Measurements from ENCODE around the gene CROCC.
"Not testable (repeated sequence)": the region's sequence is repeated elsewhere in the genome, so short reads cannot be mapped to it uniquely, and the experiment has no call there.

Gene CROCC, protein sequence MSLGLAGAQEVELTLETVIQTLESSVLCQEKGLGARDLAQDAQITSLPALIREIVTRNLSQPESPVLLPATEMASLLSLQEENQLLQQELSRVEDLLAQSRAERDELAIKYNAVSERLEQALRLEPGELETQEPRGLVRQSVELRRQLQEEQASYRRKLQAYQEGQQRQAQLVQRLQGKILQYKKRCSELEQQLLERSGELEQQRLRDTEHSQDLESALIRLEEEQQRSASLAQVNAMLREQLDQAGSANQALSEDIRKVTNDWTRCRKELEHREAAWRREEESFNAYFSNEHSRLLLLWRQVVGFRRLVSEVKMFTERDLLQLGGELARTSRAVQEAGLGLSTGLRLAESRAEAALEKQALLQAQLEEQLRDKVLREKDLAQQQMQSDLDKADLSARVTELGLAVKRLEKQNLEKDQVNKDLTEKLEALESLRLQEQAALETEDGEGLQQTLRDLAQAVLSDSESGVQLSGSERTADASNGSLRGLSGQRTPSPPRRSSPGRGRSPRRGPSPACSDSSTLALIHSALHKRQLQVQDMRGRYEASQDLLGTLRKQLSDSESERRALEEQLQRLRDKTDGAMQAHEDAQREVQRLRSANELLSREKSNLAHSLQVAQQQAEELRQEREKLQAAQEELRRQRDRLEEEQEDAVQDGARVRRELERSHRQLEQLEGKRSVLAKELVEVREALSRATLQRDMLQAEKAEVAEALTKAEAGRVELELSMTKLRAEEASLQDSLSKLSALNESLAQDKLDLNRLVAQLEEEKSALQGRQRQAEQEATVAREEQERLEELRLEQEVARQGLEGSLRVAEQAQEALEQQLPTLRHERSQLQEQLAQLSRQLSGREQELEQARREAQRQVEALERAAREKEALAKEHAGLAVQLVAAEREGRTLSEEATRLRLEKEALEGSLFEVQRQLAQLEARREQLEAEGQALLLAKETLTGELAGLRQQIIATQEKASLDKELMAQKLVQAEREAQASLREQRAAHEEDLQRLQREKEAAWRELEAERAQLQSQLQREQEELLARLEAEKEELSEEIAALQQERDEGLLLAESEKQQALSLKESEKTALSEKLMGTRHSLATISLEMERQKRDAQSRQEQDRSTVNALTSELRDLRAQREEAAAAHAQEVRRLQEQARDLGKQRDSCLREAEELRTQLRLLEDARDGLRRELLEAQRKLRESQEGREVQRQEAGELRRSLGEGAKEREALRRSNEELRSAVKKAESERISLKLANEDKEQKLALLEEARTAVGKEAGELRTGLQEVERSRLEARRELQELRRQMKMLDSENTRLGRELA (N-terminal part only)

DNA sequence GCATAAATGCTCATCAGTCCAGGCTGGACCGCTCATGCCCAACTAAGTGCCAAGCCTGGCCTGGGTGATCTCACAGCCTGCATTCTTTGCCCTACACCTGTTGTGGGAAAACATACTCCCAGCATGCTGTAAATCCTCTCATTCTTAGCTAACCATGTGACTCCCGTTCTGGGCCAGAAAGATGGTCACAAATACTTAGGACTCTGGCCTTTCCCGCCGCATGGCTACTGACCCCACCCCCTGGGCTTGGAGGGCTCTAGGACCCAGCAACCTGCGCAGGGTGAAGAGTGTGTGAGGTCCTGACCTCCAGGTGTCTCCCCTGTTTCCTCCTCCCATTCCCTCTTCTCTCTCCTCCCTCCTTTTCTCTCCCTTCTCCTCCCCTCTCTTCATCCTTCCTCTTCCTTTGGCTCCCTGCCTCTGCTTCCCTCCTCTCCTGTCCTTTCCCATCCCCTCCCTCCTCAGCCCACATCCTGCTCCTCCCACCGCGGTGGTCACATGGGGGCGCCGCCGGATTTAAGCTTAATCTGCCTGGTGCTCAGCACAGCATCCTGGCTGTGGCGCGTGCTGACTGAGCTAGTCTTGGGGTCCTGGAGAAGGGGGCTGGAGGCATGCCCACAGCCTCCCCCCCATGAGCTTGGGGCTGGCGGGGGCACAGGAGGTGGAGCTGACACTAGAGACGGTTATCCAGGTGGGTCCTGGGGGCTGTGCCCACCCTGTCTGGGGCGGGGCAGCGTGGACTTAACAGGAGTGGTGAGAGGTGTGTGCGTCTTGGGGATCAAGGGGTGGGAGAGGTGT, at the start of gene CROCC:
Gene CROCC (plus strand): TSS at position 541 of the 795 bp plus-strand sequence. CDS start 88 bp downstream, at position 629.
- TF ChIP-seq EZH2 (optimal IDR thresholded peaks at IDR 0.05; ENCODE audit: low read depth, low read length) (no peak), EZH2phosphoT487 (IDR thresholded peaks at IDR 0.05; ENCODE audit: low read length) (no peak)
- TF ChIP-seq, protein P1, sequence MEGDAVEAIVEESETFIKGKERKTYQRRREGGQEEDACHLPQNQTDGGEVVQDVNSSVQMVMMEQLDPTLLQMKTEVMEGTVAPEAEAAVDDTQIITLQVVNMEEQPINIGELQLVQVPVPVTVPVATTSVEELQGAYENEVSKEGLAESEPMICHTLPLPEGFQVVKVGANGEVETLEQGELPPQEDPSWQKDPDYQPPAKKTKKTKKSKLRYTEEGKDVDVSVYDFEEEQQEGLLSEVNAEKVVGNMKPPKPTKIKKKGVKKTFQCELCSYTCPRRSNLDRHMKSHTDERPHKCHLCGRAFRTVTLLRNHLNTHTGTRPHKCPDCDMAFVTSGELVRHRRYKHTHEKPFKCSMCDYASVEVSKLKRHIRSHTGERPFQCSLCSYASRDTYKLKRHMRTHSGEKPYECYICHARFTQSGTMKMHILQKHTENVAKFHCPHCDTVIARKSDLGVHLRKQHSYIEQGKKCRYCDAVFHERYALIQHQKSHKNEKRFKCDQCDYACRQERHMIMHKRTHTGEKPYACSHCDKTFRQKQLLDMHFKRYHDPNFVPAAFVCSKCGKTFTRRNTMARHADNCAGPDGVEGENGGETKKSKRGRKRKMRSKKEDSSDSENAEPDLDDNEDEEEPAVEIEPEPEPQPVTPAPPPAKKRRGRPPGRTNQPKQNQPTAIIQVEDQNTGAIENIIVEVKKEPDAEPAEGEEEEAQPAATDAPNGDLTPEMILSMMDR (IDR thresholded peaks at IDR 0.05; ENCODE audit: low read length), result no peak
- Histone ChIP-seq H3F3A (ENCODE audit: insufficient read depth, low read length) (no peaks in the 10 kb centered on the region), H3K36me3 (replicated peaks; ENCODE audit: insufficient read depth, low read length) (no peaks in the 10 kb centered on the region), H3K9me2 (replicated peaks; ENCODE audit: insufficient read depth, low read length) (no peaks in the 10 kb centered on the region), H3K27ac (ENCODE audit: low read length) (no peak within 1 kb of the TSS), H3K9ac (ENCODE audit: low read length) (no peak within 1 kb of the TSS), H3K4me1 (ENCODE audit: low read length) (peaks cover 5% of the 10 kb centered on the region; the same call in 1 of the 2 replicates), H3K27me3 (replicated peaks; ENCODE audit: insufficient read depth, low read length) (no peaks in the 10 kb centered on the region), H3K79me2 (ENCODE audit: low read length) (no peaks in the 10 kb centered on the region), H3K4me3 (ENCODE audit: low read length) (no peak within 1 kb of the TSS), H3K4me2 (ENCODE audit: low read depth, low read length) (no peak within 1 kb of the TSS), H2AFZ (ENCODE audit: low read length) (no peak within 1 kb of the TSS), H3K9me3 (replicated peaks; ENCODE audit: insufficient read depth, low read length) (no peaks in the 10 kb centered on the region), H4K20me1 (ENCODE audit: insufficient read depth, low read length) (no peaks in the 10 kb centered on the region)
- DNase-seq, result no peak

DNA sequence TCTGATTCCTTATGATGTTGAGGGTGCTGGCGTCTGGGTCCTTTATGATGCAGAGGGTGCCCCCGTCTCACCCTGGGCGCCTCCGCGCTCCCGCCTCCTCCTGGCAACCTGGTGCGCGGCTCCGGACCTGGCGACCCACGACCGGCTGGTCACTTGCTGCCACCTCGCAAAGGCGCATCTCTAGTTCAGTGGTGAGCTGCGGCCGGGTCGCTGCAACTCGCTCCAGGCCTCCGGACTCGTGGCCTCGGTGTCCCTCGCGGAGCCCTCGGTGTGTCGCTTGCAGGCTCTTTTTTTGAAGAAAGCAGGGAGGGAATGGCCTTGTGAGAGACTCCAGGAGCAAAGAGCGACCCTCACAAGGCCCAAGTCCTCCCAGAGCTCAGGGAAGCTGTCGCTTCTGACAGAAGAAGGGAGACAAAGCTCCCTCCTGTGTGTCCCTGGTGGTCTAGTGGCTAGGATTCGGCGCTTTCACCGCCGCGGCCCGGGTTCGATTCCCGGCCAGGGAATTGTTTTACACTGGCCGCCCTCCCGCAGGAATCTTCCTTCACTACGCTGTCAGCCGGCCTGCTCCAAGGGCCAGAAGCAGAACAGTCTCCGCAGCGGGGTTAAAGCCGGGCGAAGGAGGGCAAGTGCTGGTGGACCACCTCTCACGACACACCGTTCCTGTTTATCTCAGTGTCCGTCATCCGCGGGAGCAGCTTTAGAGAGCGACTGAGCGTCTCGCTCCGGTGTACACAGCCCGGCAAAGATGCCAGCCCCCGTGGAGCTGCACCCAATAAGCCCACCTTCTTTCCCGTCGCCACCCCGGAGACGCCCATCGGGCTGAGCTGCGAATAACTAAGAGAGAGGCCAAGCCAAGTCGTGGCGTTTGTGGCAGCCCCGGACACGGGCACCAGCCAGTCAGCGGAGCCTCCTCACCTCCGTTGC, 49.3 kb upstream of the CROCC start:
- H2AFZ ChIP-seq (ENCODE audit: low read length); H3F3A ChIP-seq (ENCODE audit: insufficient read depth, low read length); H4K20me1 ChIP-seq (ENCODE audit: insufficient read depth, low read length); H3K79me2 ChIP-seq (ENCODE audit: low read length); DNase-seq; H3K27ac ChIP-seq (ENCODE audit: low read length); H3K36me3 ChIP-seq (replicated peaks; ENCODE audit: insufficient read depth, low read length); H3K4me3 ChIP-seq (ENCODE audit: low read length); H3K4me2 ChIP-seq (ENCODE audit: low read depth, low read length); H3K9ac ChIP-seq (ENCODE audit: low read length); H3K4me1 ChIP-seq (ENCODE audit: low read length); H3K9me2 ChIP-seq (replicated peaks; ENCODE audit: insufficient read depth, low read length); H3K9me3 ChIP-seq (replicated peaks; ENCODE audit: insufficient read depth, low read length): not testable (repeated sequence)
- H3K27me3 ChIP-seq (replicated peaks; ENCODE audit: insufficient read depth, low read length), result peaks cover 24% of the 10 kb centered on the region

DNA sequence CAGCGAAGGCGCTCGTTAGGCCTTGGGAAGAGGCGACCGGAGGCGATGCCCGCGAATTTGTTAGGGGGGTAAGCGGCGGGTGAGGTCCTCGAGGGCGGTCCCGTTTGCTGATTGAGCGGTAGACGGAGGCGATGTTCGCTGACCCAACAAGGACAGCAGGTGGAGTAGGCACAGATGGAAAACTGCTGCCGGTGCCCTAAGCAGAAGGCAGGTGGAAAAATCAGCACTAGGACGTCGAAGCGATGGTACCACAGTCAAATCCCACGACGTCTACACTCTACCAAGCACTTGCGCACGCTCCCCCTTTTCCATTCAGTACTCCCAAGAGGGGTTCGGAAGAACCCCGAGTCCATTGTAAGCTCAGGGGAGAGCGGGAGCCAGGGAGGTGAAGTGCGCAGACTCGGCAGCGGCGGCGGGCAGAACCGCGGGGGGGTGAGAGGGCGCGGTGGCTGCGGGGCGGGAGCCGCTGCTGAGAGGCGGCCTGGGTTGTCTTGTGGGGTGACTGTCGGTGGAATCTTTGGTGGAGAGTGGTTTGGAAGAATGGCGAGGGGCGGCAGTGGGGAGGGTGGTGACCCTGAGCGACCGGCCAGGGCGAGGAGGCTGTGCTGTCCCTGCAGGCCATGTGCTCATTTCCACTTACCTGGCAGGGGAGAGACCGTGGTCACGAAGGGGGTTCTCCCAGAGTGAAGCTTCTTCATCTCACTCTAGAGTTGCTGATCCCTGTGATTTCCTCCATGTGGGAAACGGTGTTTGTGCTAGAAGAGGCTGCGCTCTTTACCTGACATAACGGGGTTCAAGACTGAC, 48.5 kb upstream of the CROCC start:
- H3K9me2 ChIP-seq (replicated peaks; ENCODE audit: insufficient read depth, low read length); H3K9ac ChIP-seq (ENCODE audit: low read length); H3K4me3 ChIP-seq (ENCODE audit: low read length); H3K27ac ChIP-seq (ENCODE audit: low read length); H2AFZ ChIP-seq (ENCODE audit: low read length); H3K4me1 ChIP-seq (ENCODE audit: low read length); DNase-seq; H4K20me1 ChIP-seq (ENCODE audit: insufficient read depth, low read length); H3K9me3 ChIP-seq (replicated peaks; ENCODE audit: insufficient read depth, low read length); H3K79me2 ChIP-seq (ENCODE audit: low read length); H3K36me3 ChIP-seq (replicated peaks; ENCODE audit: insufficient read depth, low read length); H3F3A ChIP-seq (ENCODE audit: insufficient read depth, low read length): not testable (repeated sequence)
- H3K27me3 ChIP-seq (replicated peaks; ENCODE audit: insufficient read depth, low read length), result peaks cover 24% of the 10 kb centered on the region
- H3K4me2 ChIP-seq (ENCODE audit: low read depth, low read length), result peak overlapping the region; percentile 18; the same call in 1 of the 2 replicates

DNA sequence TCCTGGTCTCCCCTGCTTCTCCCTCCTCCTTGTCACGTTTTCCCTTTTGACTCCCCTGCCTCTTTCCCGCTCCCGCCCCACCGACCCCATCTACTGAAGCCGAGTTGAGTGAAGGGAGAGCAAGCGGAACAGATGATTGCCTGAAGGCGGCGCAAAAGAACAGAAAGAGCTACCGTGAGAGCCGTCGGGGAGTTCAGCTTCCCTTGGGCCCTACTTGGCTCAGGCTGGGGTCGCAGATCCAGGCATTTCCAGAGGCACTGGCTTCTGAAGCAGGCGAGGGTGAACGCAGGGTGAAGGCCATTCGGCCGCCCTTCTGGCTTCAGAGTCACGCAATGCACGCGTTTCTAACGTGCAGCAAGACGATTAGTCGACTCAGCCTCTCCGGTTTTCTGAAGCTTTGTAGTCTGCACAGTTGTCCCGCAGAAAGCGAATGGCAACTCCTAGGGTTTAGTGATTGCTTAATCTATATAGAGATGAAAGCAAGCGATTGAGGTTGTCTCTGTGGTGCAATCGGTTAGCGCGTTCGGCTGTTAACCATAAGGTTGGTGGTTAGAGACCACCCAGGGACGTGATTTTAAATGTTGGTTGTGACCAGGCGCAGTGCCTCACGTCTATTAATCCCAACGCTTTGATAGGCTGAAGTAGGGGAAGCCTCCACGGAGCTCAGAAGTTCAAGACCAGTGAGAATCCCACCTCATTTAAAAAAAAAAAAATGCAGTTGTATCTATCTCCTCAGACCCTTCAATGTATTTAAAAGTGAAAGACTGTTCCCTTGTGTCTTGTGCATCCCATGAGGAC, 46.6 kb upstream of the CROCC start:
- not testable (repeated sequence) for H3K36me3 ChIP-seq (replicated peaks; ENCODE audit: insufficient read depth, low read length); H3K4me3 ChIP-seq (ENCODE audit: low read length); DNase-seq; H2AFZ ChIP-seq (ENCODE audit: low read length); H3K9me3 ChIP-seq (replicated peaks; ENCODE audit: insufficient read depth, low read length); H3K27ac ChIP-seq (ENCODE audit: low read length); H4K20me1 ChIP-seq (ENCODE audit: insufficient read depth, low read length); H3K9ac ChIP-seq (ENCODE audit: low read length); H3K4me2 ChIP-seq (ENCODE audit: low read depth, low read length); H3K4me1 ChIP-seq (ENCODE audit: low read length); H3K9me2 ChIP-seq (replicated peaks; ENCODE audit: insufficient read depth, low read length); H3K79me2 ChIP-seq (ENCODE audit: low read length); H3F3A ChIP-seq (ENCODE audit: insufficient read depth, low read length)
- peaks cover 37% of the 10 kb centered on the region for H3K27me3 ChIP-seq (replicated peaks; ENCODE audit: insufficient read depth, low read length)

DNA sequence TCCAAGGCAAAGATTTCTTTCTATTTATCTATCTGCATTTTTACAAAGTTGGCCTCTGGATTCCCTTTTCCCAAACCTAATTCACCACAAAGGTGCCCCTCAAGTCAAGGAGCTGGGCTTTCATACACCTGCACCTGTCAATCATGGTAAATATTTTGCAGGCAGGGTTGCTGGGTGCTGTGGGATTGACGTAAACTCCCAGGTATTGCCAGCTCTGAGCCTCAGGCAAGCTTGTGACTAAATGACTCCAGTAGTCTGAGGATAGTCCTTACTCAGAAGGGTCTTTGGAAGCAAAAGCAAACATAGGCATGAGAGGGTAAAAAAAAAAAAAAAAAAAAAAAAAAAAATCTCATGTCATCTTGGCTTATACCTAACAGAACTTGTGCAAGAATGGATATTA, 40.0 kb upstream of the CROCC start:
- not testable (repeated sequence) for H3K4me2 ChIP-seq (ENCODE audit: low read depth, low read length)
- peaks cover 50% of the 10 kb centered on the region for H3K27me3 ChIP-seq (replicated peaks; ENCODE audit: insufficient read depth, low read length)

More for the DNA sequence above, 40.0 kb upstream of the CROCC start:
- H3K9me3 ChIP-seq (replicated peaks; ENCODE audit: insufficient read depth, low read length); H4K20me1 ChIP-seq (ENCODE audit: insufficient read depth, low read length); H3K4me3 ChIP-seq (ENCODE audit: low read length); H3K27ac ChIP-seq (ENCODE audit: low read length); H3F3A ChIP-seq (ENCODE audit: insufficient read depth, low read length); H2AFZ ChIP-seq (ENCODE audit: low read length); H3K4me1 ChIP-seq (ENCODE audit: low read length); H3K9me2 ChIP-seq (replicated peaks; ENCODE audit: insufficient read depth, low read length); H3K79me2 ChIP-seq (ENCODE audit: low read length); DNase-seq; H3K9ac ChIP-seq (ENCODE audit: low read length); H3K36me3 ChIP-seq (replicated peaks; ENCODE audit: insufficient read depth, low read length): not testable (repeated sequence)

Data from MM.1S (cell line).